HL-60/S4 treated with retinoic acid at 250 ng/mL for 4 days and 3 days (cell line): ENCODE data around the gene DLGAP5.

Experiments
- in situ Hi-C: fragments of 300-500 bp; cut with MboI; formaldehyde crosslinking; loops from 2 replicates; pipeline ENCODE4 v1.7.0; 2022; ENCODE audit warnings: low sequenced_read_pairs

DLGAP5 gene

DNA sequence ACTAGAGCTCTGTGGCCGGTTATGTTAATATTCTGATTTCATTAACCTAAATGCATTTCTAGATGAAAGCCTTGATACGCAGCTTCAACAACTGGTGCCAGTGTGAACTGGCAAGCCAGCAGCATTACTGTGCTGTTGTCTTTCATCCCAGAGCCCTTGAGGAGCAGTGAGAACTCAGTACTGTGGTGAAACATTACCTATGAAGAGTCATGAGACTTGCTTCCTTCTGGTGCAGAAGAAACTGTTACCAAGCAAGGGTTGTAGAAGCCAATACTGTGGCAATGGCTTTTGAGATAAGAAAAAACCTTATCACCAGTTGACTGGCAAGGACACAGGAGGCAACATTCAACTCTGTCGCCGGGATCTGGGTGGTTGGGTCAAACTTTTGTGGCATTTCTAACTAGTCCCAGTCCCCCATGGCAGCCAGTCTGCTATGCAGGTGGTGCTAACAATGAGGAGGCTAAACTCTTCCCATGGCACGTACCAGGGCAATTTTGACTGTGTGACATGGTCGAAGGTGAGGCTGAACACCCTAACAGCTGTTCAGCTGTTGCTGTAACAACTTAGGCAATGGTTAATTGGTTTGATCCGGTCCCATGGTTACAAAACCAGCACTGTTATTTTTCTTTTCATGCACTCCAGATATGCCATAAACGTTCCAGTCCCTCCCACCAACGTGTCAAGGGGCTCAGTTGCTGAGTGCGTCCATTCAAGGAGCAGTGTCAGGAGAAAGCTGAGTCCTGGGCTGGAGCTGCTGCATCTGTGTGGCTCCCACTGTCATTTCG is 74.9 kb downstream of the DLGAP5 start:
- in situ Hi-C loops = no loop called here

GRCh38 chr14:55115861-55116245 is 75.5 kb downstream of the DLGAP5 start:
- in situ Hi-C loops = no loop called here

- in situ Hi-C loops = no loop called here
Measured at GRCh38 chr14:55115460-55115859, 75.9 kb downstream of the DLGAP5 start.

DNA sequence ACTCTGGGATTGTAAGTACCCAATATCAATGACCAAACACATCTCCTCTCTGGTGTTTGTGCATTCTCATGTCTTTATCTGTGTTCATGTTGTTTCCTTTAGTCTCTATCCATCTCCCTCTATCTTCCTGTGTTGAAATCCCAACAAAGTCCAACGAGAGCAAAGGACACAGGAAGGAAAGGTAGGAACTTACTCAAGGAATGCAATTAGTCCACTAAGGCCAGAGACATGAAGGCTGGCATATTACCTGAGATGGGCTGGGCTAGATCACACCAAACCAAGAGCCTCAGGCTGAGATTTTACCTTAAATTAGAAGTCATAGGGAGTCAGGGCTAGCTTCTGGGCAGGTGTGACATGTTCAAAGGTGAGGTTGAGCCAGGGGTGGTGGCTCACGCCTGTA is 76.7 kb downstream of the DLGAP5 start:
- in situ Hi-C loops = no loop called here

DNA sequence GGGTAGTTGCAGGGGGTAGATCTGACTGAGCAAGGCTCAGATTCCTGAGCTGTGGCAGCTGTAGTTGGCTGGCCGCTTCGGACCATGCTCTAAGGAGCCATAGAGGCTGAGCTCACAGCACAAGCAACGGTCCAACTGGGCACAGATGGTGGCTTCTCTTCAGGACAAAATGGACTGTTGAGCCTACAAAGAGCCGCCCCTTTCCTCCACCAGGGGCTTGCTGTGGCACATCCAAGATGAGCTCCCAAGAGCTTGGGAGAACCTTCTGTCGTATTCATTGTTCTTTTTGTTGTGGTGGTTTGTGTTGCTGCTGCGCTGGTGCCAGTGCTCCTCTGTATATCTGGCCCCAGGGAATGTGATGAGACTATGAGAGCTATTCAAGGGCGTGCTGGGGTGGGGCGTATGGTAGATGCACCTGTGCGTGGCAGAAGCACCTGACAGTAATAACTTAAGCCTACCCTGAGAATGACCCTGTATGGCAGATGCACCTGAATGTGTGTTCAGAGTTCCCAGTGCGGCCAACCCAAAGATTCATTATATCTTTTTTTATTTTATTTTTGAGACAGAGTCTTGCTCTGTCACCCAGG is 80.2 kb downstream of the DLGAP5 start:
- in situ Hi-C loops = no loop called here

GRCh38 chr14:55109836-55110235 is 81.5 kb downstream of the DLGAP5 start:
- in situ Hi-C loops = no loop called here

- in situ Hi-C loops = no loop called here
Measured at GRCh38 chr14:55107766-55108554, 83.4 kb downstream of the DLGAP5 start.

DNA sequence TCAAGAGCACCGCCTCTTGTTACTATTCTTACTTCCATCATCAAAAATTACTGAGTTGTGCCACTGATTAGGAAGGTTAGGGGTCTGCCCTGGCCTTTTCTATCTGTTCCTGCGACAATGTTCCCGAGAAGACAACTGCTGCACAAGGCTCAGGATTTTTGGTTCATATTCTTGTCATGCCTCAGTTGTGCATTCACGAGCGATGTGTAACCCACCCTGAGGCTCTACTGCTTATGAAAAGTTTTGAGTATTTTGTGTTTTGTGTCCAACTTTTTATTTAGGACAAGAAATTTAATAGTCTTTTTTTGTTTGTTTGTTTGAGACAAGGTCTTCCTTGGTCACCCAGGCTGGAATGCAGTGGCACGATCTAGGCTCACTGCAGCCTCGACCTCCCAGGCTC is 85.4 kb downstream of the DLGAP5 start:
- in situ Hi-C loops = no loop called here

DNA sequence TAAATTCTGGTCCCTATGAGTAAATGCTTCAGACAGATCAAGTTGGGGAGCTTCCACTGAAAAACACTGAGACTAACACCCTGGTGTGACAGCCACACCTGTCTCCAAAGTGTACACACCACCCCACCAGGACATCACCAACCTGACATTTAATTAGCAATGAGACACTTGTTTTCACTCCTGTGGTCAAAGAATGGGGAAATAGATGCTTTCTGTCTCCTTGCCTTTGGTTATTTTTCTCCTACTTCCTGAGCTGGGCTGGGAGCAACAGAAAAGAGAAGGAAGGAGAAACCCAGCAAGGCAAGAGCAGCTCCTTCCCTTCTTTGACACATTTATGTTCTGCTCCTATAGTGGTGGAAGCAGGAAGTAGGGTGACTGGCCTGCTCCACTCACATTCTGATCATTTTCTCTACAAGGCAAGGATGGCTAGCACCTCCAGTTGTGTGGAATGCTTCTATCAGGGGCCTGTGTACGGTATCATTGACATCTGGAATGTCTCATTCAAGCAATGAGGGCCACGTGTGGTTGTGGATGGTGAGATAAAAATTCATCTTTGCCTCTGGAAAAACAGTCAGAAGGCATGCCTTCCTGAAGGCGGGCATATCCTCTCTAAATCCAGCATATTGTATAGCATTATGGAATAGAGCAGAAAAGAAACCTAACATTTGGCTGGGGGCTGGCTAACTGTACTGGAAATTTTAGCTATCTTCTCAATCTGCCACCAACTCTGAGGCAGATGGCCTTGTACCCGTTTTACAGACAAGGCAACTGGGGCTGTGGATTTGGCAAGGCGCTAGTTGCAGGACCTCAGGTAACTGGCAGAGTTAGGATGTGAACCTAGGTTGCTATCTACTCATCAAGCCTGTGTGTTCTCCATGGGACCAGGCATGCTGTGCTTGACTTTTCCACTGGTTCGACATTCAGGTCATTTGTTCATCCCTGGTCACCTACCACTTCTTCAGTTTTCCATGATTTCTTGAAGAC is 87.1 kb downstream of the DLGAP5 start:
- in situ Hi-C loops = no loop called here

DNA sequence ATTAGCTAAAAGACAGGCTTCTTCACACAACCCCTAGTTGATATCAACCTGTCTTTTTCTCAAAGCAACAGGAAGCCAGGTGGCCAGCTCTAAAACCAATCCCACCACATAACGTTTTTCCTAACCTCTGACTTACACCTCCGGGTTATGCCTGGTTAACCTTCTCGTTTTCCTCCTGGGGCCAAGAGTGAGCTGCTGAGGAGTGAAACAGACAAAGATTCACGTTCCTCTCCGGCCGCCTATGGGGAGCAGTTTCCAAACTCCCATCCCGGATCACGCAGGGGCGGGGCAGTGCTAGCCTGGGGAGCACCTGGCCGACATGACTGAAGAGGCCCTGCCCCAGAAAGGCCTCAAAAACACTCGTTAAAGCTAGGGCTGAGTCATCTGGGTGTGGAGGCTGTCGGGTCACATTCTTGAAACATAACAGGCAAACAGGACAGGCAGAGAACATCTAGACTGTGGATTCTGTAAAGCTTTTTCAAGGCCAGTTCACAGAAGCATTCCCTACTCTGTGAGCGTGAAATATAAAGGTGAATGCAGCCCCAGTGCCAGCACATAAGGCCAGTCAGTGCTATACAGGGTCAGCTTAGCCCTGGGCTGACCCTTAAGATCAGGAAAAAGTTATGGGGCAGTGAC is 88.3 kb downstream of the DLGAP5 start:
- in situ Hi-C loops = no loop called here

GRCh38 chr14:55102141-55102621 is 89.2 kb downstream of the DLGAP5 start:
- in situ Hi-C loops = no loop called here

- in situ Hi-C loops = no loop called here
Measured at GRCh38 chr14:55101698-55102097, 89.7 kb downstream of the DLGAP5 start.

- in situ Hi-C loops = no loop called here
Measured at GRCh38 chr14:55099756-55100155, 91.6 kb downstream of the DLGAP5 start.

- in situ Hi-C loops = no loop called here
Measured at GRCh38 chr14:55098561-55098898, 92.9 kb downstream of the DLGAP5 start.
